Right forelimb (tissue), 1 donor: ENCODE data around the gene CSF1R.
A peak's percentile ranks its signal among the peaks of the same experiment; 100 is the strongest.

ENCODE experiments used
- DNase-seq: peaks from one replicate; pipeline ENCODE4 v3.0.0-alpha.2; 2018

CSF1R gene

GRCh38 chr5:150085950-150086715 lies at the start of gene CSF1R:
CSF1R (minus strand) TSS chr5:150086554; CDS start chr5:150086427, 127 bp downstream.
- DNase-seq: peak; percentile 41

- DNase-seq: no peak
Observed at GRCh38 chr5:150135557-150136304, 49.4 kb upstream of the CSF1R start.

GRCh38 chr5:150134198-150134588 lies 47.8 kb upstream of the CSF1R start:
- DNase-seq: no peak

- DNase-seq: no peak
Observed at GRCh38 chr5:150133581-150134197, 47.3 kb upstream of the CSF1R start.

GRCh38 chr5:150132740-150133139 lies 46.4 kb upstream of the CSF1R start:
- no peak for DNase-seq

GRCh38 chr5:150131978-150132694 lies 45.8 kb upstream of the CSF1R start:
- DNase-seq: no peak

- no peak for DNase-seq
Observed at GRCh38 chr5:150131461-150131860, 45.1 kb upstream of the CSF1R start.

GRCh38 chr5:150130493-150130922 lies 44.2 kb upstream of the CSF1R start:
- no peak for DNase-seq

GRCh38 chr5:150129813-150130492 lies 43.6 kb upstream of the CSF1R start:
- DNase-seq: peak; percentile 83

GRCh38 chr5:150129454-150129812 lies 43.1 kb upstream of the CSF1R start:
- no peak for DNase-seq

GRCh38 chr5:150126921-150127265 lies 40.5 kb upstream of the CSF1R start:
- no peak for DNase-seq

GRCh38 chr5:150126199-150126920 lies 40.0 kb upstream of the CSF1R start:
- DNase-seq: no peak

- DNase-seq: no peak
Observed at GRCh38 chr5:150125334-150125733, 39.0 kb upstream of the CSF1R start.

- no peak for DNase-seq
Observed at GRCh38 chr5:150124596-150124995, 38.2 kb upstream of the CSF1R start.

- DNase-seq: no peak
Observed at GRCh38 chr5:150124111-150124557, 37.8 kb upstream of the CSF1R start.

GRCh38 chr5:150123542-150123941 lies 37.2 kb upstream of the CSF1R start:
- no peak for DNase-seq

- no peak for DNase-seq
Observed at GRCh38 chr5:150122536-150123481, 36.5 kb upstream of the CSF1R start.

GRCh38 chr5:150122158-150122510 lies 35.8 kb upstream of the CSF1R start:
- no peak for DNase-seq

GRCh38 chr5:150121448-150122157 lies 35.2 kb upstream of the CSF1R start:
- DNase-seq: no peak
